GM12873 (cell line): ENCODE results near the gene NFIX.

Source experiments
- CTCF ChIP-seq: IDR thresholded peaks from 2 replicates; pipeline ENCODE4 v1.5.1; 2012; ENCODE audit warnings: low read depth, mild to moderate bottlenecking, moderate library complexity, low read length, control low read depth; ENCODE audit not compliant: insufficient read depth; ENCODE audit errors: missing control alignments

NFIX gene

GRCh38 chr19:13074378-13074777, 79.1 kb downstream of the NFIX start:
- TF ChIP-seq CTCF, result no peak

GRCh38 chr19:13076320-13076719, 81.0 kb downstream of the NFIX start:
- TF ChIP-seq CTCF, result no peak

- TF ChIP-seq CTCF, result no peak
Measured at GRCh38 chr19:13076787-13077186, 81.5 kb downstream of the NFIX start.

- no peak for TF ChIP-seq CTCF
Measured at GRCh38 chr19:13077240-13077639, 82.0 kb downstream of the NFIX start.

- no peak for TF ChIP-seq CTCF
Measured at GRCh38 chr19:13078381-13078780, 83.1 kb downstream of the NFIX start.

- no peak for TF ChIP-seq CTCF
Measured at GRCh38 chr19:13078897-13079541, 83.7 kb downstream of the NFIX start.

GRCh38 chr19:13079542-13079986, 84.3 kb downstream of the NFIX start:
- TF ChIP-seq CTCF, result no peak
